ENCODE data around the gene NSMCE1.

The NSMCE1 gene

GRCh38 chr16:27268376-27269299 lies at the start of gene NSMCE1:
Gene NSMCE1, minus strand, starts transcription at chr16:27268772. Its CDS starts 11,202 bp downstream, at chr16:27257570.
- DNase-seq, result peak; percentile 97

GRCh38 chr16:27317738-27318391 lies 49.3 kb upstream of the NSMCE1 start:
- no peak for DNase-seq

GRCh38 chr16:27317320-27317719 lies 48.7 kb upstream of the NSMCE1 start:
- no peak for DNase-seq

- no peak for DNase-seq
These were observed 47.6 kb upstream of the NSMCE1 start for GRCh38 chr16:27316038-27316680.

GRCh38 chr16:27315333-27316037 lies 46.9 kb upstream of the NSMCE1 start:
- DNase-seq, result no peak

- no peak for DNase-seq
These were observed 46.4 kb upstream of the NSMCE1 start for GRCh38 chr16:27314986-27315332.

- peak; percentile 64 for DNase-seq
These were observed 45.7 kb upstream of the NSMCE1 start for GRCh38 chr16:27314161-27314723.

- DNase-seq, result peak; percentile 82
These were observed 45.0 kb upstream of the NSMCE1 start, which contains the start of gene IL4R for GRCh38 chr16:27313422-27314160. Gene IL4R, plus strand, starts transcription at chr16:27313974. Its CDS starts 26,230 bp downstream, at chr16:27340204.

GRCh38 chr16:27312580-27313421 lies 44.2 kb upstream of the NSMCE1 start:
- no peak for DNase-seq

- DNase-seq, result no peak
These were observed 43.3 kb upstream of the NSMCE1 start for GRCh38 chr16:27311897-27312303.

- DNase-seq, result peak; percentile 45
These were observed 42.9 kb upstream of the NSMCE1 start for GRCh38 chr16:27311448-27311830.

GRCh38 chr16:27310576-27311447 lies 42.2 kb upstream of the NSMCE1 start:
- no peak for DNase-seq

- DNase-seq, result no peak
These were observed 40.2 kb upstream of the NSMCE1 start for GRCh38 chr16:27308792-27309191.

- no peak for DNase-seq
These were observed 37.4 kb upstream of the NSMCE1 start for GRCh38 chr16:27305839-27306442.

- no peak for DNase-seq
These were observed 36.5 kb upstream of the NSMCE1 start for GRCh38 chr16:27304881-27305745.

- no peak for DNase-seq
These were observed 35.5 kb upstream of the NSMCE1 start for GRCh38 chr16:27304102-27304501.

- DNase-seq, result no peak
These were observed 34.9 kb upstream of the NSMCE1 start for GRCh38 chr16:27303256-27304100.

Measured in left hindlimb (tissue), 1 donor.